ENCODE measurements around the gene PAXX.

Gene PAXX

DNA sequence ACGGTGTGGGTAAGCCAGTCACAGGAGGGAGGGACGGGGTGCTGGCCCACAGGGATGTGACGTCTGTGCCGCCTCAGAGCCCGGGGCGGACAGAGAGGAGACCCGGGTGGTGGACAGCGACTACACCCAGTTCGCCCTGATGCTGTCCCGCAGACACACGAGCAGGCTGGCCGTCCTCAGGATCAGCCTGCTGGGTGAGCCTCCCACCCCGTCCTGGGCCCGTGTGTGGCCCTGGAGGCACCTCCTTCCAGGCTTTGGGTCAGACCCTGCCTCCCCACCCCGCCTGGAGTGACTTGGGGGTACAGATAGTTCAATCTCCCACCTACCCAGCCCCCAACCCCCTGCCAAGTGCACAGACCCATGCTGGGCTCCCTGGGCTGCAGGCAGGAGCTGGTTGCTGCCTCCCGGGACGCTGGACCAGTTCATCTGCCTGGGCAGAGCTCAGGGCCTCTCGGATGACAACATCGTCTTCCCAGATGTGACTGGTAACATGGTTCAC, 38.4 kb upstream of the PAXX start:
- DNase-seq, result no peak

DNA sequence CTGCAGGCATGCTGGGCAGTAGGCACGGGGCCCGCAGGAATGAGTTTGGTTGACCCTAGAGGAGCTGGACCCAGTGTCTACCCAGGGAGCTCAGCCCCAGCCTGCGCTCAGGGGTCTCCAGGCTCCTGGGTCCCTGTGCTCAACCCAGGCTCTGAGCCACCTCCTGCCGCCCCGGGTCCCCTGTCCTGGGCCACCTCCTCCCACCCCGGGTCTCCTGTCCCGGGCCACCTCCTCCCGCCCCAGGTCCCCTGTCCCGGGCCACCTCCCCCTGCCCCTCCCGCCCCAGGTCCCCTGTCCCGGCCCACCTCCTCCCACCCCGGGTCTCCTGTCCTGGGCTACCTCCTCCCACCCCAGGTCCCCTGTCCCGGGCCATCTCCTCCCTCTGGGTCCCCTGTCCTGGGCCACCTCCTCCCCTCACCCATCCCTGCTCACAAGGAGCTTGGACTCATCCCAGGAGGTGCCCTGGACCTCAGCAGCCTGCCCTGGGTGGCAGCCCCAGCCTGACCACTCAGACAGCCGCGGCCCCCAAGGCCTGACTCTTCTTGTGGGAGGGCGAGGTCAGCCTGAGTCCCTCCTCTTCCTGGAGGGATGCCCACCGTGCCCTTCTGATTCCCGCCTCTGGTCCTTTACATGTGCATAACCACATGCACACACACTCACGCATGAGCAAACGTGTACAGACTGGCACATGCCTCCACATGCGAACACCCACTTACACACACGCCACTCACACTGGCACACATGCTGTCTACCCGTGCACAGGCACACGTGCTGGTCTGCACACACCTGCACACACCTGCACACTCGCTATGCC, 37.7 kb upstream of the PAXX start:
- no peak for DNase-seq

DNA sequence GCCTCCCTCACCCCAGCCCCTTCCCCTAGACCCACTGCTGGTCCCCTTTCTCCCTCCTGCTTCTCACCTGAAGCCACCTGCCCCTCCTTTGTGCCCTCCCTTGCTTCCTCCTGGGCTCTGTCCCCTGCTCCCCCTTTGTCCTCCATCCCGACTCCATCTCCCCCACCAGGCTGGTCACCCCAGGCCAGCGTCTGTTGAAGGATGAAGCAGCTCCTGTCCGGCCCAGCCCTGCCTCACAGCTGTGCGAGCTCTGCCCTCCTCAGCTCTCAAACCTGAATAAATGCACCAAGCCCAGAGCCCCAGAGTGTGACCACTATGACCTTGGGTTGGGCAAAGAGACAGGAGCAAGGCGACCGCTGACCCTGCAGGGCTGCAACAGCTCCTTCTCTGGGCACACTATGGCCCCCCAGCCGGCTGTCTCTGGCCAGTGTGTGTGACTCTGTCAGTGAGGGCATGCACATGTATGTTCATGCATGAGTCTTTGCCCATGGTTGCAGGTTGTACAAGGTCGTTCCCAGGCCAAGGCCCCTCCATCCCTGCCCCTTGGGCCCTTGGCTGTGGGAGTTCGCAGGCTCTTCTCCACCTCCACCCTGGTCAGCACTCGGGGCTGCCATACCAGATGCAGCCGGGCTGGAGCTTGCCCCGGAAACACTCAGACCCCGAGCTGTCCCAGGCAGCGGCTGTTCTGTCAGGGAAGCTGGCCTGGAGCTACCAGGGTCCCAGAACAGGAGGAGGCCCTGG, 36.9 kb upstream of the PAXX start:
- no peak for DNase-seq

DNA sequence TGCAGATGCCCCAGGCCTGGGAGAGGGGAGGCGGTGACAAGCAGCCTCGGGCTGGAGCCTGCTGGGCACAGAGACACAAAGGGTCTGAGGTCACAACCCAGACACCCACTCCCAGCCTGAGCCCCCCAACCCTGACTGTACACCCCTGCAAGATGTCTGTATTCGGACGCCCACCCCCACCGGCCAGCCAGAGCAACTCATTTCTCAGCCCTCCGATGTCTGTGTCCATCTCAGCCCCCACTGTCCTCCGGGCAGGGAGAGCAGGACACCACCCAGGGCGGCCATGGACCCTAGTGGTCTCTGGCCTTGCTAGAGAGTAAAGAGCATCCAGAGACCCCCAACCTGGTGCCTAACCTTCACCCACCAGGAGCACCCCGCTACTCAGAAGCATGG, 36.3 kb upstream of the PAXX start:
- no peak for DNase-seq

DNA sequence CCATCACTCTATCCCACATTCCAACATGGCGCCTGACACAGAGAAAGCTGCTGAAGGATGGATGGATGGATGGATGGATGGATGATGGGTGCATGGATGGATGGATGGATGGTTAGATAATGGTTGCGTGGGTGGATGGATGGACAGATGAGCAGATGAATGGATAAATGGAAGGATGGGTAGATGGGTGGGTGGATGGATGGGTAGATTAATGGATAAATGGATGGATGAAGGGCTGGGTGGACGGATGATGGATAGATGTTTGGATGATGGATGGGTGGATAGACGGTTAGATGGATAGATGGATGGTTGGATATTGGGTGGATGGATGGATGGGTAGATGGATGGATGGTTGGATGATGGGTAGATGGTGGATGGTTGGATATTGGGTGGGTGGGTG, 35.6 kb upstream of the PAXX start:
- no peak for DNase-seq

DNA sequence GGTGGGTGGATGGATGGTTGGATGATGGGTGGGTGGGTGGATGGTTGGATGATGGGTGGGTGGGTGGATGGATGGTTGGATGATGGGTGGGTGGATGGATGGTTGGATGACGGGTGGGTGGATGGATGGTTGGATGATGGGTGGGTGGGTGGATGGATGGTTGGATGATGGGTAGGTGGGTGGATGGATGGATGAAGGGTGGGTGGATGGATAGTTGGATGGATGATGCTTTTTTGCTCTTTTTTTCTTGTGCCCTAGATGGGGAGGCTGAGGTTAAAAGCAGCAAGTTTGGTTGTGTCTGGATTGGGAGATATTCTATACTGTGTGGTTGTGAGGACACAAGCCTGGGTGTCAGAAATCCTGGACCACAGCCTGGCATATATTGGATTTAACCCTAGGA, 34.8 kb upstream of the PAXX start:
- no peak for DNase-seq

DNA sequence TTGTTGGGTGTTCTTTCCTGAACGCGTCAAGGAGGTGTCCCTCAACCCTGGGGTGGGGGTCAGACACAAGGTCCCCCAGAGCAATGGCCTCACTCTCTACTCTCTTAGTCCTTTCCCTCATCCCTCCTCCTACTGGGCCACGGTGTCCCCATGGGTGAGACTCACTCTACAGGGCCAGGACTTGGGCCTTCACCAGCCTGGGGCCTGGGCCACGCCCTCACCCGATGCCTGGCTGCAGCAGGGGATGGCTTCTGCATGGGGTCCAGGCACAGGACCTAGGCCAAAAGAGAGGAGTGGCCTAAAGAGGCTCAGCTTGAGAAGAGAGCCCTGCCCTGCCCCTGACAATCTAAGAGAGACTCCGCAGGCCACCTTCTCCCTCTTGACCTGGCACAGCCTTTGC, 34.3 kb upstream of the PAXX start:
- no peak for DNase-seq

DNA sequence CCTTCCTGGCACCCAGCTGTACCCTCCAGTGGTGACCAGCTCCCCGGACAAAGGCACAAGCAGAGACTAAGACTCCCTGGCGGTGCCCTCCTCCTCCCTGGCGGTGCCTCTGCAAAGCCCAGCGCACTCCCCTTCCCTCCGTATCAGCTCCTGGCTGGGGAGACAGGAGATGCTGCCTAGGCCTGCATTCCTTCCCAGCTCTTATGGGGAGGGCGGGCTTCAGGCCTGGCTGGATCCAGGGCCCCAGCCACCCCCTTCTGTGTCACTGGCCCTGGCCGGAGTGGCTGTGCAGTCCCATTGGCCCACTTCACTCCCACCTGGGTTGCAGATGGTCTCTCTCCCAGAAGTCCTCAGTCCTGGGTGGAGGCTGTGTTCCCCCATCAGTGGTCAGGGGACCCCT, 33.7 kb upstream of the PAXX start:
- DNase-seq, result no peak

DNA sequence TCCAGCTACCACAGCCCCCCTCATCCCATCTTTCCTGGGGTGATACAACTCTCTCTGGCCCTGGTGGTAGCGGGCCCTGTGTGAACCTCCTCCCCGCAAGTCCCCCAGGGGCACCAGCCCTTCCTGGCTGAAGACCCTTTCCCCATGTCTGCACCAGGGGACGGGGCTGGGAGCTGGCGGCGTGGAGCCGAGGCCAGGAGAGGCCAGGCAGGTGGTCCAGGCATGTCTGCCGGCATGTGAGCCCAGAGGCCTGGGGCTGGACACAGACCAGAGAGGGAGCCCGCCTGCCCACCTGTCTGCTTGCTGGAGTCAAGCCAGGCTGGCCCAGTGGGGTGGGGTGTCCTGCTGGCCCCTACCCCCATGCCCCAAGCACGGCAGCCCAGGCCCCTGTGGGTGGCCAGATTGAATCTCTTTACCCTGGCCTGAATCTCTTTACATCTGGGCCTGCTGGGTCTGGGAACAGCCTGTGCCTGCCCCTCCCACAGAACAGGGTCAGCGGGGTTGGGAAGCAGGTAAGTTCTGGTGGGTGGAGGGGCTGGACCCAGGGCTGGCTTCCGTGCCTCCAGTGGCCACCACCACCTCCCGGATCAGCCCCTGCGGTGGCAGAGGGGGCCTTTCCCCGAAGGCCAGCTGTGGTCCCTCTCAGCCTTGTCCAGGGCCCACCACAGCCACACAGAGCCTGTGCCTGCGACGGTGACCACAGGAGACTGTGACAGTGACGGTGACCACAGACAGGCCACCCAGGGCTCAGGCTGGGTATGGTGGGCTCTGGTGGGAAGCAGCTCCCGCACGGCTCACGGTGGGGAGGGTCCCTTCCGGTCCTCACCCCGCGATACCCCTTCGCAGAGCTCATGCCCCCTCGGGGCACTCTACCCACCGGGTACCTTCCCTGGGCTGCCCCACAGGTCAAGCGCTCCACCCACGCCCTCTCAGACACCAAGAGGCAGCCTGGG, 33.0 kb upstream of the PAXX start:
- DNase-seq, result no peak

DNA sequence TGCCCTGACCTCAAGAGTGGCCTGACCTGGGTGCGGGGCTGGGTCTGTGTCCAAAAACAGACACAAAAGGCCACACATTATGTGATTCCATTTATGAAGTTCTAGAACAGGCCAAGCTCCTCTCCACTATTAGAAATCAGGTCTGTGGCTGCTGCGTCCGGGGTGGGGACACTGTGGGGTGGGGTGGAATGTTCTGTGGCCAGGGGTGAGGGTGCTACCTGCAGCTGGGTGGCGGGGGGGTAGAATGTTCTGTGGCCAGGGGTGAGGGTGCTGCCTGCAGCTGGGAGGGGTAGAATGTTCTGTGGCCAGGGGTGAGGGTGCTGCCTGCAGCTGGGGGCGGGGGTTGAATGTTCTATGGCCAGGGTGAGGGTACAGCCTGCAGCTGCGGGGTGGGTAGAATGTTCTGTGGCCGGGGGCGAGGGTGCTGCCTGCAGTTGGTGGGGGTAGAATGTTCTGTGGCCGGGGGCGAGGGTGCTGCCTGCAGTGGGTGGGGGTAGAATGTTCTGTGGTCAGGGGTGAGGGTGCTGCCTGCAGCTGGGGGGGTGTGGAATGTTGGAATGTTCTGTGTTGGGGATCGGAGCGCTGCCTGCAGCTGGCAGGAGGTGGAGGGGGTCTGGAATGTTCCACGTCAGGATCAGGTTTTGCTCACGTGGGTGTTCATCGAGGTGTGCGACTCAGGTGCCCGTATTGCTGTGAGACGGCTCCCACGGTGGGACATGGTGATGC, 31.8 kb upstream of the PAXX start:
- DNase-seq, result no peak

DNA sequence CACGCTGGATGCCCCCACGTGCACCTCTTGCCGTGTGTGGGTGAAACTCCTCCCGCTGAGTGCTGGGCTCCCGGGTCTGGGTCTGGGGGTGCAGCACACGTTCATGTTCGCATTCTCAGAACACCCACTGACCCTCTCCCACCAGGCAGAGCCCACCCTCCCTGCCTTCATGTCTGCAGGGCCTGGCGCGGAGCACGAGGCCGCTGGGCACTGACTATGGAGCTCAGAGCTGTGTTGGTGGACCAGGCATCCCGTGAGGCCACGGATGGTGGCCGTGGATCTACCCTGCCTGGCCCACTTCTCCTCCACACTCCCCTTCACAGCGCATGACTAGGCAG, 31.3 kb upstream of the PAXX start:
- DNase-seq, result no peak

DNA sequence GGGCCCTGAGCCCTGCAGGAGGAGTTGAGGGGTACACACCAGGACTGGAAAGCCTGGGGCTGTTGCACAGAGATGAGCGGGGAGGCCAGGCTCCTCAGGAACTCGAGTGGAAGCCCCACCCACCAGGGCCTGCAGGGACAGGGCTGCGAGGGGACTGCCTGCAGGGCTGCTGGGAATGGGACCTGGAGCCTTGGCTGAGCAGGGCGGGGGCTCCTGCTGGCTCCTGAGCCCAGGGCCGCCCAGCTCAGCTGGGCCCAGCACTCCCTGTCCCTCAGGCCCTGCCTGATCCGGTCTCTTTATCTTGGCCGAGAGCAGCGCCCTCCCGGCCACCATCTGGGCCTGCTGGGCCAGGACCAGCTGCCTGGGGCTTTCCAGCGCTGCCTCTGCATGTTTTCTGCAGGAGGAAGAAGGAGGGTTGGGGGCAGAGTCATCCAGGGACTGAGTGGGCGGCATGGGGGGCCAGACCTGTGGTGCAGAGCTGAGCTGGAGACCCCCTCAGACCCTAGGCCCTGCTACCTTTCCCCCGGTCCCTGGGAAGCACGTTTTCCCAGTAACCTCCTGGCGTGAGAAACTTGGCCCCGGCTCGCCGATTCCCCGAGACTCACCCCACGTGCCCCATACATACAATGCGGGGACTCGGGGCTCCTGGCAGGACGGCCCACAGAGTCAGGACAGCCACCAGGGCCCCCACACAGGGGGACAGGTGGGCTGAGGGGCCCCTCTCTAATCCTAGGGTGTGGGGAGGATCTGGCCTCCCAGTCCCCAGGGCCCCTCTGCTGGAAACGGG, 30.8 kb upstream of the PAXX start:
- no peak for DNase-seq

DNA sequence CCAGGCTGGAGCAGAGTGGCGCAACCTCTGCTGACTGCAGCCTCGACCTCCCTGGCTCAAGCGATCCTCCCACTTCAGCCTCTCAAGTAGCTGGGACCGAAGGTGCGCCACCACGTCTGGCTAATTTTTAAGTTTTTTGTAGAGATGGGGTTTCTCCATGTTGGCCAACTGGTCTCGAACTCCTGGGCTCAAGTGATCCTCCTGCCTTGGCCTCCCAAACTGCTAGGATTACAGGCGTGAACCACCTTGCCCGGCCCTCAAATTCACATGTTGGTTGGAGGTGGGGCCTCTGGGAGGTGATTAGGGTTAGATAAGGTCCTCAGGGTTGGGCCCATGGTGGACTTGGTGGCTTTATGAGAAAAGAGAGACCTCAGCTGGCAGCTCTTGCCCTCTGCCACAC, 30.1 kb upstream of the PAXX start:
- no peak for DNase-seq

DNA sequence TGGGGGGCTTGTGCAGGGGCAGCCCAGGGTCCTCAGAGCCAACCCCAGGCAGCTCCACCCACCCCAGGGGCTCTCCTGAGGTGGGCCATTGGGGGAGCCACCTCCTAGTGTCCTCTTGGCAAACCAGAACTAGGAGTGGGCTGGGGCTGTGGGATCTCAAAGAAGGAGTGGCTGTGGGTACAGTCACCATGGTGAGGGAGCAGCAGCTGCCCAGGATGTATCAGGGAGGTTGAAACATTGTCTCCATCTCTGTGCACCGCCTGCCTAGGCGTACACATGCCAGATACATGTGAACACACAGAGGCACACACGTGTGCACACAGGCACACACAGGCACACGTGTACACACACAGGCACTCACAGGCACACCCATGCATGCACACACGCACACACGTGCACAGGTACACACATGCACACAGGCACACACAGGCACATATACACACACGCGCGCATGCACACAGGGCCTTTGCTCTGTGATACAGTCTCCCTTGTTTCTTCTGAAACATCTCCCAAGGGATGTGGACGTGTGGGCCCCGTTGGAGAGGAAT, 29.4 kb upstream of the PAXX start:
- DNase-seq, result no peak

DNA sequence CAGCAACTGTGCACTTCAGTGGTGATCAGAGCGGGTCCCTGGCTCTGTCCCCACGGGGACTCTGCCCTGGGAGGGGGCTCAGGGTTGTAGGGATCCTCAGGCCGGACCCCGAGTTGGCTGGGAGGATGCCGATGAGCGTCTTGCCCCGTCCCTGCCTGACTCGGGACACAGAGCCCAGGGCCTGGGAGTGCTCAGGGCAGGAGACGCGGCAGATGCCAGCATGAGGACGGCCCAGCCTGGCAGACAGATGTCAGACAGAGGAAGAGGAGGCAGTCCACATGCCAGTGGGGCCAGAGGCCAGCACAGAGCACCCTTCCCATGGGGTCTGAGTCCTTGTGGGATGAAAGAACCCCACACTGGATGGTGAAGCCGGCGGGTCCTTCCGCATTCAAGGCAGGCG, 28.9 kb upstream of the PAXX start:
- DNase-seq, result no peak

DNA sequence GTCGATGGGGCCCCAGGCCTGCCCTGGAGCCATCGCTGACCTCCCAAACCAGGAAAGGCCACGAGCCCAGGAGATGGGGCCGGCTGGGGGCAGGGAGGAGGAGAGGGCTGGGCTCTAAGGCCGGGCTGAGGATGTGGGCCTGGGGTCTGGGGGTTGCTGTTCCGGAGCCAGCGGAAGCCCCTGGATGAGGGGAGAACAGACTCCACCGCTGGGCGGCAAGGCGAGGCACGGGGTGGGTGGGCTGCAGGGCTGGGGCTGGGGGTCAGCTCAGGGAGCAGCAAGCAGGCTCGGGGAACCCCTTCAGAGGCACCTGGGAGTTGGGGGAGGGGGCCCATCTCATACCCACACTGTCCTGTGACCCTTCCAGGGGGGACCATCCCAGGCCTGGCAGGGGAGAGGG, 28.5 kb upstream of the PAXX start:
- no peak for DNase-seq

DNA sequence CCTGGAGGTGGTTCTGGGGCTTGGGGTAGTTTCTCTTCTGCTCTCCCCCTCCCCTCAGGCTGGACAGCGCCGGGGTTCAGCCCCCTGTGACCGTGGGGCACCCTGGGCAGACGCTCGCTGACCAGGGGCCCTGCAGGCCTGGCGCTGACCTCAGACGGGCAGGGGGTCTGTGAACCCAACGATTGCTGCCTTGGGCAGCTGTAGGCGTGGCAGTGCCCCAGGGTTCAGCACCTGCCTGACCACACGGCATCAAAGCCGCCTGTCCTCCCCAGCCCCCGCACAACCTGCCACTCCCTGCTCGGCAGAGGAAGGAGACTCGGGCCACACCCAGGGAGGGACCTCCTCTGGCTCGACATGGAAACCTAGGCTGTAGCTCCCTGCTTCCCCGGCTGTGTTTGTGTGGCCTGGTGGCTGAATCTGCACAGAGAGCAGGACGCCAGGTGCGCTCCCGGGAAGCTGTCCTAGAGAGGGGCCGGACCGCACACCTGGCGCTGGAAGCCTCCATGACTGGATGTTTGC, 28.0 kb upstream of the PAXX start:
- no peak for DNase-seq

DNA sequence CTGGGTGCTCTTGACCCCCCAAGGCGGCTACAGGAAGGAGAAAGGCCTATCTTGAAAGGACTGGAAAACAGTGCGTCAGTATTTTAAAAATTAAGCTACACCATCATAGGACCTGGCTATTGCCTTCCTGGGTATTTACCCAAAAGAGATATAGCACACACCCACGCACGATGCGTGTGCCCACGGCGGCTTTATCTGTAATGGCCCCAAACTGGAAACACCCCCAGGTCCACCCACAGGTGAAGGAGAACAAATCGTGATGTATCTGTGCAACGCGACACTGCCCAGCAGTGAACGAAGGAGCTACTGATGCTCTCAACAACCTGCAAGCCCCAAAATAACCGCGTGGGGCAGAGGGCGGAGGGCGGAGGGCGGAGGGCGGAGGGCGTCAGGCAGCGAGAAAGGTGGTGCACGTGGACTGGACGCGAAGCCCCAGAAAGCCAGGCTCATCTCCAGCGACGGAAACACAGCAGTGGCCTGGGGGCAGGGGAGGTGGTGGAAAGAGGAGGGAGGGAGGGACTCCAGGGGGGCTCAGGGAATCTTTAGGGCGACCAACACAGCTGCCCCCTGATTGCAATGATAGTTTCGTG, 27.3 kb upstream of the PAXX start:
- no peak for DNase-seq

DNA sequence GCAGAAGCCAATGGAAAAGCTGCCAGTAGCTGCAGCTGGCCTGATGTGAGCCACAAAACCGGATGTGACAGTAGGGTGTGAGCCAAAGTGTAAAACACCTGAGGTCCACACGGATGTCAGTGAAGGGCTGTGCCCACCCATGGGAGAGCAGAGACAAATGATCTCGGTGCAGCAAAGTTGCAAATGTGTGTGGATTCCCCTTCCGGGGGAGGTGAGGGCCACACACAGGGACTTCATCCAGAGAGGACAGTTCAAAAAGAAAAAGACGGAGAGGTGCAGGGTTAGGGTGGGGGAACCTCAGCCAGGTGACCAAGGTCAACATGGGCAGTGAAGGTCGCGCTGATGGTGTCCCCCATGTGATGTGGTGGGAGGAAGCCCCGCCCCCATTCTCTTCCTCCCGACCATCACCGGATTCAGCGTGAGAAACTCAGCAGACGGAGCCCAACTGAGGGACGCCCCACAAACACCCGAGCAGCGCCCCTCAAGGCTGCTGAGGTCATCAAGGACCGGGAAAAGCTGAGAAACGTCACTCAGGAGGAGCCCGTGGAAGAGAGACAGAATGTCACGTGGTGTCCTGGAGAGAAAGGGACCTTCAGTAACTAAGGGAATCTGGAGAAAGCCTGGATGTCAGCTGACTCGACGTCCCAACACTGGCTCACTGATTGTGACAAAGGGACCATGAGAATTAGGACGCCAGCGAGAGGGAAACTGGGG, 26.3 kb upstream of the PAXX start:
- no peak for DNase-seq
